Gastroesophageal sphincter (tissue), 4 donors: ENCODE measurements around the gene GPR61. TPM values are rescaled to one million over a fixed set of nuclear protein-coding genes. Genes with fewer than 3 reads are reported as not detected.
A peak's percentile ranks its signal among the peaks of the same experiment; 100 is the strongest.

Experiments
- ATAC-seq: fragments of 150-250 bp; one replicate; pipeline ENCODE4 v1.9.1; 2016; ENCODE audit warnings: mild to moderate bottlenecking, moderate library complexity
- H3K27ac ChIP-seq, 4 donors: fragments of 200-600 bp; sonication (generic) in 3 of 4; 1 replicate in 3 of 4; 2 replicates in 1 of 4; pipeline ENCODE4 v1.5.1; 2016 to 2019
- H3K27me3 ChIP-seq: fragments of 200-600 bp; sonication (generic); one replicate; pipeline ENCODE4 v1.5.1; 2019
- H3K36me3 ChIP-seq, 2 donors: fragments of 200-600 bp; sonication (generic); one replicate each; pipeline ENCODE4 v1.5.1; 2019; ENCODE audit warnings: control low read depth in 1 of 2
- H3K4me1 ChIP-seq, 3 donors: fragments of 200-600 bp; sonication (generic); 1 replicate in 2 of 3; 2 replicates in 1 of 3; pipeline ENCODE4 v1.5.1; 2016 to 2019; ENCODE audit warnings: control low read depth in 2 of 3
- H3K4me3 ChIP-seq, 2 donors: fragments of 200-600 bp; sonication (generic); one replicate each; pipeline ENCODE4 v1.5.1; 2019; ENCODE audit warnings: mild to moderate bottlenecking in 1 of 2, moderate library complexity in 1 of 2
- H3K9me3 ChIP-seq, 3 donors: fragments of 200-600 bp; sonication (generic); one replicate each; pipeline ENCODE4 v1.5.1; 2017 to 2019; ENCODE audit warnings: control low read depth in 2 of 3
- CTCF ChIP-seq, 4 experiments: fragments of 200-600 bp in 2 of 4; fragments of 450-650 bp in 2 of 4; sonication (generic) in 1 of 4; IDR thresholded peaks; one replicate each; pipeline ENCODE4 v1.5.1; 2017 to 2019; ENCODE audit warnings: antibody characterized with exemption in 4 of 4, mild to moderate bottlenecking in 2 of 4, moderate library complexity in 2 of 4
- EP300 ChIP-seq: sonication (generic); formaldehyde crosslinking; IDR thresholded peaks from one replicate; pipeline ENCODE4 v1.6.1; 2017; ENCODE audit warnings: antibody characterized with exemption, mild to moderate bottlenecking
- POLR2A ChIP-seq, 2 donors: fragments of 450-650 bp; IDR thresholded peaks; one replicate each; pipeline ENCODE4 v1.6.1; 2017; ENCODE audit warnings: antibody characterized with exemption in 2 of 2, mild to moderate bottlenecking in 2 of 2, moderate library complexity in 1 of 2
- POLR2AphosphoS5 ChIP-seq: sonication (generic); formaldehyde crosslinking; IDR thresholded peaks from one replicate; pipeline ENCODE4 v1.6.1; 2017; ENCODE audit warnings: antibody characterized with exemption
- WGBS, 2 donors: methylation state at CpG; one replicate each; pipeline ENCODE4 v1.1.5; 2018; ENCODE audit warnings: low coverage in 1 of 2; 5-methylcytosine and 5-hydroxymethylcytosine counted together
- total RNA-seq, 4 donors: library from RNA; depleted of rRNA; stranded (reverse); fragments of >200 nt; gene quantifications; one replicate each; pipeline ENCODE4 v1.1.0, GENCODE V29; 2016

GPR61 gene
- total RNA-seq, 4 donors from 2014 or later, result not detected

DNA sequence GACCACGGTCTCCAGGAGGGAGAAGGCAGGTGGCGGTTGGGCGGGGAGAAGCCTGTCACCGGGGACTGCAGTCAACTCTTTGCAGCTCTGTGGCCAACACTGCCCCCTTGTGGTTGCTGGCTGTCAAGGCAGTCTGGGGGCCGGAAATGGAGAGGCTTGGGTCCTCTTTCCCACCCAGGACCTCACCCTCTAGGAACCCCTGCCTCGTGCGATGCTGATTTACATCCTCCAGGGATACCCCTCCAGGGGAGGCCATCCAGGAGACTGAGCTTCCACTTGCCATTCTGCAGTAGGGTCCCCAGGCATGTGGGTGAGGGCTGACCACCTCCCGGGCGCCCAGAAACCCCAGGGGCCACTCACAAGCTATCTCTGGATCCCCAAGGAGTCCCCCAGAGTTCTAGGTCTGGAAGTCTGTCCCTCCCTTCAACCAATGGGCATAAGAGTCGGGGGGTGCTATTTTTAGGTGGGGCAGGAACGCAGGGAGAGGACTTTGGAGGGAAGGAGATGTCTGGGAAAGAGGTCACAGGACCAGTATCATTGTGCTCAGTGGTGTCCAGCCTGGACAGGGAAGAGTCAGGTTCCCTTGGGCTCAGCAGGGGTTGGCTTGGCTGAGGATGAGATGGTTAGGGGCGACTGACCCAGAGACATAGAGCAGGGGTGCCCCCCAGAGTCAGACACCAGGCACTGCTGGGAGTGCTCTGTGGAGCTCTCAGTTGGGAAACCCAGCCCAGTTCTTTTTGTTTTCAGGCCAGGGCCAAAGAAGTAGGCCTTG is 7.1 kb upstream of the GPR61 start:
- peak; percentile 78 for ATAC-seq
- Histone ChIP-seq H3K36me3 (no peaks in the 10 kb centered on the region), H3K27me3 (no peaks in the 10 kb centered on the region), H3K9me3 (no peaks in the 10 kb centered on the region), H3K27ac (peak overlapping the region in 3 of 4 donors; percentile 41 to 64 (median 52)), H3K4me3 (peak overlapping the region in 1 of 2 donors; percentile 2), H3K4me1 (peaks cover 2 to 53% (median 10%) of the 10 kb centered on the region in 3 donors)
- WGBS, 2 donors, result no CpG with 5 or more reads among the region's 12 CpGs
- TF ChIP-seq EP300 (no peak), POLR2A (IDR thresholded peaks at IDR 0.05) (no peak), CTCF (IDR thresholded peaks at IDR 0.05) (peak; percentile 96 to 99 (median 99)), POLR2AphosphoS5 (no peak)

- H3K36me3 ChIP-seq, result no peaks in the 10 kb centered on the region
- no peak for ATAC-seq
- peaks cover 2 to 53% (median 10%) of the 10 kb centered on the region in 3 donors for H3K4me1 ChIP-seq
- TF ChIP-seq EP300, result no peak
- TF ChIP-seq POLR2AphosphoS5, result no peak
- H3K27ac ChIP-seq, result no peak overlapping the region
- no peaks in the 10 kb centered on the region for H3K27me3 ChIP-seq
- 83 to 100% methylated on average over 1 of the region's 1 CpG for WGBS, 2 donors
- no peak overlapping the region for H3K4me3 ChIP-seq
- H3K9me3 ChIP-seq, result no peaks in the 10 kb centered on the region
Observed at GRCh38 chr1:109534307-109534858, 5.3 kb upstream of the GPR61 start.

DNA sequence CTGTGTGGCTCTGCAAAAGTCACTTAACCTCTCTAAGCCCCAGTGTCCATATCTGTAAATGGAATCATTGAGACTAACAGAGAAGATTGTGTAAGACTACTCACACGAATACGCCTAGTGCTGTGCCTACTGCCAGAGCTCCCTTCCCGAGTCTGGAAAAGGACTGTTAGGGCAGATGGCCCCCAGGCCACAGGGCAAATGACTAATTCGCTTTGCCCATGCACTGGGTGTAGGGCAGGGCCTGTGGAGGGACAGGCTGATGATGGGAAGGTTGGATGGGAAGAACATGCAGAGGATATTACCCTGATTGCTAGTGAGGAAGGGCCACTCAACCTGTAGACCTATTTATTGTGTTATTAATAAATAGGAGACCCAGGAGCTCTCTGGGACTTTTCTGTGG is 4.2 kb upstream of the GPR61 start:
- no peak overlapping the region for H3K4me3 ChIP-seq
- H3K27ac ChIP-seq, result peak overlapping the region; percentile 7 to 63 (median 58)
- no peaks in the 10 kb centered on the region for H3K36me3 ChIP-seq
- ATAC-seq, result no peak
- no peaks in the 10 kb centered on the region for H3K9me3 ChIP-seq
- 33 to 70% methylated on average over 2 to 3 of the region's 4 CpGs for WGBS, 2 donors
- no peak for TF ChIP-seq CTCF (IDR thresholded peaks at IDR 0.05)
- TF ChIP-seq POLR2A (IDR thresholded peaks at IDR 0.05), result no peak
- TF ChIP-seq POLR2AphosphoS5, result no peak
- TF ChIP-seq EP300, result no peak
- H3K27me3 ChIP-seq, result no peaks in the 10 kb centered on the region
- peaks cover 2 to 43% (median 10%) of the 10 kb centered on the region in 3 donors for H3K4me1 ChIP-seq

DNA sequence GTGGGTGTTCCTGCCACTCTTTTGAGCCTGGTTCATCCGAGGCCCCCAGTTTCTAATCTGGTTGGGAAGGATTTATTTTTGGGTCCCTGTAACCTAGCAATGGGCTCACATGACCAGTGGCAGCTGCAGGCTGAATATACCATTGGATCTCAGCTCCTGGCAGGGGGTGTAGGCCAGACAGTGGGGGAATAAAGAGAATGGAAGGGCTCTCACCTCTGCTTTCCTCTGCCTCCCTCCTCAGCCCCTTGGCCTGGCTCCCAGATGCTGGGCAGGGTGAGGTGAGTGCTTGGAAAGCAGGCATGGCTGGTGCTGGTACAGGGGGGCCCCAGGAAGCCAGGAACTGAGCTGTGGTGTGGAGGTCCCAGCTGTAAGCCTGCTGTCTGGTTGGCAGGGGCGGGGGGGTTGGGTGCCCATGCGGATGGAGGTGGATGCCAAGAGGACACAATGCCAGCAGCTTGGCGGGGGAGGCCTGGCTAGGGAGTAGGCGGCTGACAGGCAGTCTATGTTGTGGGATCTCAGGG is 3.6 kb upstream of the GPR61 start:
- Histone ChIP-seq H3K9me3 (no peaks in the 10 kb centered on the region), H3K36me3 (no peaks in the 10 kb centered on the region), H3K4me3 (no peak overlapping the region), H3K27me3 (no peaks in the 10 kb centered on the region), H3K27ac (peak overlapping the region in 3 of 4 donors; percentile 53 to 63 (median 62)), H3K4me1 (peaks cover 2 to 38% (median 10%) of the 10 kb centered on the region in 3 donors)
- TF ChIP-seq EP300 (no peak), POLR2AphosphoS5 (no peak), CTCF (IDR thresholded peaks at IDR 0.05) (no peak), POLR2A (IDR thresholded peaks at IDR 0.05) (no peak)
- 45 to 50% methylated on average over 2 of the region's 5 CpGs for WGBS, 2 donors
- ATAC-seq, result peak; percentile 12

DNA sequence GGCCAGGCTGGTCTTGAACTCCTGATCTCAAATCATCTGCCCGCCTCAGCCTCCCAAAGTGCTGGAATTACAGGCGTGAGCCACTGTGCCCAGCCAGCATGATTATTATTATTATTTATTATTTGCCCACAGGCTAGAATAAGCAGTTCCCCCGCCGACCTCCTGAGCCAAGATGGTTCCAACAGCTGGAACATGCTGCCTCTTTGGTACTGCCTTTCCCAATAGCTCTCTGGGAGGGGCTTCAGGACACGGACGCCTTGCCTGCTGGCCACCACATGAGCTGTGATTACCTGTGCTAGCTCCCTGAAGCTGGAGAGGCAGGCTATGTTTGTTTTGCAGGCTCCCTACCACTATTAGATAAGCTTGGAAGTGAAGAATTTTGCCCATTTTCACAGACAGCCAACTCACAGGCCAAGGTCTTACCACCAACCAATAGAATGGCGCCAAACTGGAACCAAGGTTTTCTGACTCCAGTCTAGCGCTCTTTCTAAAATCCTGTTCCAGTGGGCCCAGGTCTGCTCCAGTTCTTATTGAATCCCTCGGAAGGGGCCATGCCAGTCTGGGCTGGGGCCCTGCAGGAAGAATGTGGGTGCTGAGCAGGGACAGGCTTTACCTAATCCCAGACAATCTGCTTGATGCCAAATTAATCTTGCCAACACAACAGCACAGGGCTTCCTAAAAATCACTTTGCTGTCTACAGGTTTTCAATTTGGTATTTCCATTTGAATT is 2.1 kb upstream of the GPR61 start:
- no peak for ATAC-seq
- Histone ChIP-seq H3K27ac (no peak overlapping the region), H3K4me1 (peaks cover 2 to 23% (median 7%) of the 10 kb centered on the region in 3 donors), H3K27me3 (no peaks in the 10 kb centered on the region), H3K9me3 (no peaks in the 10 kb centered on the region), H3K36me3 (no peaks in the 10 kb centered on the region), H3K4me3 (no peak overlapping the region)
- no peak for TF ChIP-seq EP300
- 83% methylated on average over 4 of the region's 9 CpGs; no CpG with 5 or more reads in 1 of the 2 donors for WGBS, 2 donors
